GM23338 (cell line): ENCODE results near the gene ADGRL1. TPM values are rescaled to one million over a fixed set of nuclear protein-coding genes. Genes with fewer than 3 reads are reported as not detected.

ENCODE experiments used
- ATAC-seq: fragments of 200-7000 bp; cut with Tn5 transposase; 3 replicates; pipeline ENCODE4 v1.9.1; 2020
- DNase-seq: peaks from one replicate; pipeline ENCODE4 v3.0.0-alpha.2; 2015; ENCODE audit warnings: low spot score
- H2AFZ ChIP-seq: fragments of 200-600 bp; sonication (generic); 2 replicates; pipeline ENCODE4 v1.8.0; 2016; ENCODE audit warnings: antibody characterized with exemption, mild to moderate bottlenecking, moderate library complexity
- H3F3A ChIP-seq: fragments of 200-600 bp; sonication (generic); replicated peaks from 2 replicates; pipeline ENCODE4 v1.8.0; 2017; ENCODE audit warnings: antibody characterized with exemption, mixed run types, low read depth
- H3K27ac ChIP-seq: fragments of 200-600 bp; sonication (generic); 2 replicates; pipeline ENCODE4 v1.6.1; 2016; ENCODE audit warnings: low read depth
- H3K27me3 ChIP-seq: fragments of 200-600 bp; sonication (generic); 2 replicates; pipeline ENCODE4 v1.8.0; 2016; ENCODE audit warnings: mild to moderate bottlenecking, mixed run types, moderate library complexity; ENCODE audit not compliant: insufficient read depth
- H3K36me3 ChIP-seq: fragments of 200-600 bp; sonication (generic); 2 replicates; pipeline ENCODE4 v1.8.0; 2016; ENCODE audit warnings: mild to moderate bottlenecking; ENCODE audit not compliant: insufficient read depth
- H3K4me1 ChIP-seq: fragments of 200-600 bp; sonication (generic); 2 replicates; pipeline ENCODE4 v1.8.0; 2016; ENCODE audit warnings: mild to moderate bottlenecking, moderate library complexity; ENCODE audit not compliant: insufficient read depth
- H3K4me2 ChIP-seq: fragments of 200-600 bp; sonication (generic); 2 replicates; pipeline ENCODE4 v1.7.1; 2017; ENCODE audit warnings: mixed run types
- H3K4me3 ChIP-seq: fragments of 200-600 bp; sonication (generic); 2 replicates; pipeline ENCODE4 v1.6.1; 2016; ENCODE audit warnings: mixed run types
- H3K79me2 ChIP-seq: fragments of 200-600 bp; sonication (generic); replicated peaks from 2 replicates; pipeline ENCODE4 v1.8.0; 2017; ENCODE audit warnings: mild to moderate bottlenecking; ENCODE audit not compliant: insufficient read depth
- H3K9me2 ChIP-seq: fragments of 200-600 bp; sonication (generic); 2 replicates; pipeline ENCODE4 v1.8.0; 2017; ENCODE audit not compliant: insufficient read depth
- H4K20me1 ChIP-seq: fragments of 200-600 bp; sonication (generic); replicated peaks from 2 replicates; pipeline ENCODE4 v1.8.0; 2017; ENCODE audit warnings: mild to moderate bottlenecking; ENCODE audit not compliant: insufficient read depth
- H3K27ac Mint-ChIP-seq: 2 replicates; pipeline ENCODE4 v1.8.0; 2020; ENCODE audit warnings: inconsistent platforms, mild to moderate bottlenecking, moderate library complexity, mixed read lengths
- H3K27me3 Mint-ChIP-seq: 3 replicates; pipeline ENCODE4 v1.8.0; 2022; ENCODE audit warnings: low read depth, mild to moderate bottlenecking, moderate library complexity, mixed read lengths, inconsistent platforms; ENCODE audit not compliant: insufficient read depth, poor library complexity
- H3K36me3 Mint-ChIP-seq: 3 replicates; pipeline ENCODE4 v1.8.0; 2021; ENCODE audit warnings: low read depth, mild to moderate bottlenecking, inconsistent platforms, moderate library complexity, mixed read lengths
- H3K4me1 Mint-ChIP-seq: 3 replicates; pipeline ENCODE4 v1.8.0; 2020; ENCODE audit warnings: mild to moderate bottlenecking, inconsistent platforms, mixed read lengths
- H3K4me3 Mint-ChIP-seq: 3 replicates; pipeline ENCODE4 v1.8.0; 2021; ENCODE audit warnings: moderate library complexity, mild to moderate bottlenecking, inconsistent platforms, mixed read lengths
- H3K9me3 Mint-ChIP-seq: 3 replicates; pipeline ENCODE4 v1.8.0; 2020; ENCODE audit warnings: moderate library complexity, mild to moderate bottlenecking, inconsistent platforms, mixed read lengths
- CREB1 ChIP-seq: fragments of 250-450 bp; sonication (Bioruptor Pico); IDR thresholded peaks from 2 replicates; pipeline ENCODE4 v1.5.0; 2020; ENCODE audit warnings: low read depth, mild to moderate bottlenecking, moderate library complexity
- EZH2phosphoT487 ChIP-seq: fragments of 200-600 bp; sonication (generic); IDR thresholded peaks from one replicate; pipeline ENCODE4 v1.8.1; 2018; ENCODE audit warnings: antibody characterized with exemption; ENCODE audit not compliant: unreplicated experiment
- POLR2AphosphoS5 ChIP-seq: IDR thresholded peaks from 2 replicates; pipeline ENCODE4 v1.6.1; 2016; ENCODE audit warnings: antibody characterized with exemption, low read depth
- STAT1 ChIP-seq: IDR thresholded peaks from one replicate; pipeline ENCODE4 v1.6.1; 2016; ENCODE audit warnings: antibody characterized with exemption; ENCODE audit not compliant: unreplicated experiment
- ZNF331 ChIP-seq: fragments of 250-450 bp; sonication (Bioruptor Pico); IDR thresholded peaks from 2 replicates; pipeline ENCODE4 v1.5.0; 2020; ENCODE audit warnings: low read depth, mild to moderate bottlenecking, moderate library complexity
- polyA plus RNA-seq: library from polyadenylated mRNA; unstranded; fragments of >200 nt; fragmentation: Nextera tagmentation; extraction: Ambion mirVana; gene quantifications from 2 replicates; pipeline ENCODE4 v1.2.1, GENCODE V29; 2016
- total RNA-seq: library from RNA; depleted of rRNA; stranded (reverse); fragments of >200 nt; shearing (Covaris generic); gene quantifications from 2 replicates; pipeline ENCODE4 v1.2.3, GENCODE V29; 2014
- TF ChIP-seq, protein P1 (sequence below), 2 experiments: fragments of 200-600 bp in 1 of 2; sonication (generic) in 1 of 2; conservative IDR thresholded peaks; 2 replicates each; pipeline versions ENCODE4 v1.5.1 to v1.6.1; 2016 to 2017; ENCODE audit warnings: antibody characterized with exemption in 2 of 2, low read depth in 2 of 2, mild to moderate bottlenecking in 2 of 2, moderate library complexity in 1 of 2
- TF ChIP-seq, protein P2 (sequence below): fragments of 250-450 bp; sonication (Bioruptor Pico); IDR thresholded peaks from 2 replicates; pipeline ENCODE4 v1.5.0; 2020; ENCODE audit warnings: mild to moderate bottlenecking, moderate library complexity

Gene ADGRL1
- total and polyA plus RNA-seq, 2 experiments from 2014 or later: 20.6 to 100 TPM

DNA sequence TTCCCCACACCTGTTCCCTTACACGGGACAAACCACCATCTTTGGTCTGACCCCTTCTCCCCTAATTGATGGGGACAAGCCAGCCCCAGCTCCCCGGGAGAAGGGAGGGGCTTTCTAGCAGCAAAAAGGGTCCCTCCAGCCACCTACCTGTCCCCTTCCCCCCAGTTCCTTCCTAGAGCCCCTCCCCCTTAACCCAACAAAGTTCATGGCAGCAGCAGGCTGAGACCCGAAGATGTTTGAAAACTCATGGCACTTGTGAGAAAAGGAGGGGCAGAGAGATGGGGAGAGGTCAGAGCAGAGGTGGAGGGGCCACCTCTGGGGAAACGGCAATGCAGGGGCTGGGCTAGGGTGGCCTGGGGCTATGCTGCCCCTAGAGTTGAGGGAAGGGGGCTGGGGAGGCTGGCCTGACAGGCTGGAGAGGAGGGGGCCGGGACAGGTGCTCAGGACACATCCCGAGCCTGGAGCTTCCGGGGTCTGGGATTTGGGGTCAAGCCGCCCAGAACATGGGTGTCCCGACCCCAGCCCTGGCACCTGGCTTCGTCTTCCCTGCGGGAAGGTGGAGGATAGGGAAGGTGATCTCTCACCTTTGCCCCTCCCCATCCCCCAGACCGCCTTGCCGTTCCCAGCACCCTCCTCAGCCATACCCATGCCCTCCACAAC lies 57.1 kb downstream of the ADGRL1 start:
- DNase-seq (peak; percentile 37), ATAC-seq (peak; percentile 38)
- peaks cover 16% of the 10 kb centered on the region; the same call in 1 of the 2 replicates for H3F3A ChIP-seq
- H3K27ac ChIP-seq: peak overlapping the region; percentile 86; the same call in 1 of the 2 replicates
- no peaks in the 10 kb centered on the region for H3K79me2 ChIP-seq
- peak overlapping the region; percentile 4; the same call in 1 of the 3 replicates for H3K4me3 Mint-ChIP-seq
- peaks cover 3% of the 10 kb centered on the region; the same call in 1 of the 3 replicates for H3K9me3 Mint-ChIP-seq
- no peak for TF ChIP-seq STAT1
- 0 out of 2 replicates have a peak, but pooled peaks have one; percentile 18 for TF ChIP-seq POLR2AphosphoS5
- TF ChIP-seq, protein P1, sequence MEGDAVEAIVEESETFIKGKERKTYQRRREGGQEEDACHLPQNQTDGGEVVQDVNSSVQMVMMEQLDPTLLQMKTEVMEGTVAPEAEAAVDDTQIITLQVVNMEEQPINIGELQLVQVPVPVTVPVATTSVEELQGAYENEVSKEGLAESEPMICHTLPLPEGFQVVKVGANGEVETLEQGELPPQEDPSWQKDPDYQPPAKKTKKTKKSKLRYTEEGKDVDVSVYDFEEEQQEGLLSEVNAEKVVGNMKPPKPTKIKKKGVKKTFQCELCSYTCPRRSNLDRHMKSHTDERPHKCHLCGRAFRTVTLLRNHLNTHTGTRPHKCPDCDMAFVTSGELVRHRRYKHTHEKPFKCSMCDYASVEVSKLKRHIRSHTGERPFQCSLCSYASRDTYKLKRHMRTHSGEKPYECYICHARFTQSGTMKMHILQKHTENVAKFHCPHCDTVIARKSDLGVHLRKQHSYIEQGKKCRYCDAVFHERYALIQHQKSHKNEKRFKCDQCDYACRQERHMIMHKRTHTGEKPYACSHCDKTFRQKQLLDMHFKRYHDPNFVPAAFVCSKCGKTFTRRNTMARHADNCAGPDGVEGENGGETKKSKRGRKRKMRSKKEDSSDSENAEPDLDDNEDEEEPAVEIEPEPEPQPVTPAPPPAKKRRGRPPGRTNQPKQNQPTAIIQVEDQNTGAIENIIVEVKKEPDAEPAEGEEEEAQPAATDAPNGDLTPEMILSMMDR (conservative IDR thresholded peaks at IDR 0.05; ENCODE audit: low read depth in 2 of 2): 0 out of 4 replicates have a peak, but pooled peaks of 1 of the 2 experiments have one; percentile 3
- H3K27ac Mint-ChIP-seq: peak overlapping the region; percentile 70
- H3K27me3 ChIP-seq: no peaks in the 10 kb centered on the region
- H3K4me1 ChIP-seq: peaks cover 26% of the 10 kb centered on the region; the same call in 1 of the 2 replicates
- peaks cover 35% of the 10 kb centered on the region for H3K4me1 Mint-ChIP-seq
- no peak overlapping the region for H2AFZ ChIP-seq
- H3K36me3 Mint-ChIP-seq: peaks cover 18% of the 10 kb centered on the region
- peaks cover under 1% of the 10 kb centered on the region; the same call in 1 of the 2 replicates for H3K36me3 ChIP-seq
- peaks cover 9% of the 10 kb centered on the region; the same call in 1 of the 2 replicates for H4K20me1 ChIP-seq
- H3K4me3 ChIP-seq: no peak overlapping the region
- peak overlapping the region; percentile 57 for H3K4me2 ChIP-seq
- no peaks in the 10 kb centered on the region for H3K9me2 ChIP-seq
- peaks cover 21% of the 10 kb centered on the region for H3K27me3 Mint-ChIP-seq

DNA sequence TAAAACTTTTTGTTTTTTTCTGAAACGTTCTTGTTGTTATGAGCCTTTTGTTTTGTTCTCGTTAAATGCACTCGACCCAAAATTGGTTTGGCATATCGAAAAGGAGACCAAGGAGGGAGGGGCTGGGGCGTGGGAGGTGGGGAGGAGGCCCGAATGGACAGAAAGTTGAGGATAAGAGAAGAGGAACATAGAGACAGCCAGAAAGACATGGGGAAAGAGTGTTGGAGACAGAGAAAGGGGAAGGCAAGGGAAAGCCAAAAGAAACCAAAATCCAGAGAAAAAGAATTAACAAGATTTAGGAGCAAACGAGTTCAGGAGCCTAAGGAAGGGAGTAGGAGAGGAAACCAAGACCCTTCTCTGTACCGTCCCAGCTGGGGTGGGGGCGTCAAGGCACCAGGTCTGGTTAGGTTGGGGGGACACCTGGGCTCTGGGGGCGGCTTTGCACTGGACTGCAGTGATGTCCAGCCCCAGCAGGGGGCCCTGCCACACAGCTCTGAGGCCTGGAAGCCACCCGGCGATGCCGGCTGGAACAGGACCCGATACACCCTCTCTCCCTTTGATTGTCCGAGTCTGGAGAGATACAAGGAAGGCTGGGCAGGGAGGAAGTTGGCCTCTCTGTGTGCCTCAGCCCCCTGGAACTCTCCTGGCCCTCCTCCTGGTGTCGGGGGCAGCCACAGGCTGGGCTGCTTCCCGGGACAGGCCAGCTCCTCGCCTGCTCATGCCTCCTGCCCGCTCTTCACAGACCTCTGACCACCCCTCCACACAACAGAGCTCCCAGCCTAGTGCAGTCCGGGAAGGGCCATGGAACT lies 58.0 kb downstream of the ADGRL1 start:
- Mint-ChIP-seq H3K9me3 (peaks cover 3% of the 10 kb centered on the region; the same call in 1 of the 3 replicates), H3K27ac (no peak overlapping the region; the same call in 1 of the 2 replicates), H3K4me1 (peaks cover 35% of the 10 kb centered on the region), H3K27me3 (peaks cover 21% of the 10 kb centered on the region), H3K4me3 (no peak overlapping the region), H3K36me3 (peaks cover 15% of the 10 kb centered on the region)
- no peak for TF ChIP-seq POLR2AphosphoS5
- TF ChIP-seq, protein P2, sequence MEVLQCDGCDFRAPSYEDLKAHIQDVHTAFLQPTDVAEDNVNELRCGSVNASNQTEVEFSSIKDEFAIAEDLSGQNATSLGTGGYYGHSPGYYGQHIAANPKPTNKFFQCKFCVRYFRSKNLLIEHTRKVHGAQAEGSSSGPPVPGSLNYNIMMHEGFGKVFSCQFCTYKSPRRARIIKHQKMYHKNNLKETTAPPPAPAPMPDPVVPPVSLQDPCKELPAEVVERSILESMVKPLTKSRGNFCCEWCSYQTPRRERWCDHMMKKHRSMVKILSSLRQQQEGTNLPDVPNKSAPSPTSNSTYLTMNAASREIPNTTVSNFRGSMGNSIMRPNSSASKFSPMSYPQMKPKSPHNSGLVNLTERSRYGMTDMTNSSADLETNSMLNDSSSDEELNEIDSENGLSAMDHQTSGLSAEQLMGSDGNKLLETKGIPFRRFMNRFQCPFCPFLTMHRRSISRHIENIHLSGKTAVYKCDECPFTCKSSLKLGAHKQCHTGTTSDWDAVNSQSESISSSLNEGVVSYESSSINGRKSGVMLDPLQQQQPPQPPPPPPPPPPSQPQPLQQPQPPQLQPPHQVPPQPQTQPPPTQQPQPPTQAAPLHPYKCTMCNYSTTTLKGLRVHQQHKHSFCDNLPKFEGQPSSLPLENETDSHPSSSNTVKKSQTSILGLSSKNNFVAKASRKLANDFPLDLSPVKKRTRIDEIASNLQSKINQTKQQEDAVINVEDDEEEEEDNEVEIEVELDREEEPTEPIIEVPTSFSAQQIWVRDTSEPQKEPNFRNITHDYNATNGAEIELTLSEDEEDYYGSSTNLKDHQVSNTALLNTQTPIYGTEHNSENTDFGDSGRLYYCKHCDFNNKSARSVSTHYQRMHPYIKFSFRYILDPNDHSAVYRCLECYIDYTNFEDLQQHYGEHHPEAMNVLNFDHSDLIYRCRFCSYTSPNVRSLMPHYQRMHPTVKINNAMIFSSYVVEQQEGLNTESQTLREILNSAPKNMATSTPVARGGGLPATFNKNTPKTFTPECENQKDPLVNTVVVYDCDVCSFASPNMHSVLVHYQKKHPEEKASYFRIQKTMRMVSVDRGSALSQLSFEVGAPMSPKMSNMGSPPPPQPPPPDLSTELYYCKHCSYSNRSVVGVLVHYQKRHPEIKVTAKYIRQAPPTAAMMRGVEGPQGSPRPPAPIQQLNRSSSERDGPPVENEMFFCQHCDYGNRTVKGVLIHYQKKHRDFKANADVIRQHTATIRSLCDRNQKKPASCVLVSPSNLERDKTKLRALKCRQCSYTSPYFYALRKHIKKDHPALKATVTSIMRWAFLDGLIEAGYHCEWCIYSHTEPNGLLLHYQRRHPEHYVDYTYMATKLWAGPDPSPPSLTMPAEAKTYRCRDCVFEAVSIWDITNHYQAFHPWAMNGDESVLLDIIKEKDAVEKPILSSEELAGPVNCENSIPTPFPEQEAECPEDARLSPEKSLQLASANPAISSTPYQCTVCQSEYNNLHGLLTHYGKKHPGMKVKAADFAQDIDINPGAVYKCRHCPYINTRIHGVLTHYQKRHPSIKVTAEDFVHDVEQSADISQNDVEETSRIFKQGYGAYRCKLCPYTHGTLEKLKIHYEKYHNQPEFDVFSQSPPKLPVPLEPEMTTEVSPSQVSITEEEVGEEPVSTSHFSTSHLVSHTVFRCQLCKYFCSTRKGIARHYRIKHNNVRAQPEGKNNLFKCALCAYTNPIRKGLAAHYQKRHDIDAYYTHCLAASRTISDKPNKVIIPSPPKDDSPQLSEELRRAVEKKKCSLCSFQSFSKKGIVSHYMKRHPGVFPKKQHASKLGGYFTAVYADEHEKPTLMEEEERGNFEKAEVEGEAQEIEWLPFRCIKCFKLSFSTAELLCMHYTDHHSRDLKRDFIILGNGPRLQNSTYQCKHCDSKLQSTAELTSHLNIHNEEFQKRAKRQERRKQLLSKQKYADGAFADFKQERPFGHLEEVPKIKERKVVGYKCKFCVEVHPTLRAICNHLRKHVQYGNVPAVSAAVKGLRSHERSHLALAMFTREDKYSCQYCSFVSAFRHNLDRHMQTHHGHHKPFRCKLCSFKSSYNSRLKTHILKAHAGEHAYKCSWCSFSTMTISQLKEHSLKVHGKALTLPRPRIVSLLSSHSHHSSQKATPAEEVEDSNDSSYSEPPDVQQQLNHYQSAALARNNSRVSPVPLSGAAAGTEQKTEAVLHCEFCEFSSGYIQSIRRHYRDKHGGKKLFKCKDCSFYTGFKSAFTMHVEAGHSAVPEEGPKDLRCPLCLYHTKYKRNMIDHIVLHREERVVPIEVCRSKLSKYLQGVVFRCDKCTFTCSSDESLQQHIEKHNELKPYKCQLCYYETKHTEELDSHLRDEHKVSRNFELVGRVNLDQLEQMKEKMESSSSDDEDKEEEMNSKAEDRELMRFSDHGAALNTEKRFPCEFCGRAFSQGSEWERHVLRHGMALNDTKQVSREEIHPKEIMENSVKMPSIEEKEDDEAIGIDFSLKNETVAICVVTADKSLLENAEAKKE (CRISPR knock-in tag): no peak
- TF ChIP-seq, protein P1 (conservative IDR thresholded peaks at IDR 0.05; ENCODE audit: low read depth in 2 of 2): peak; percentile 55 to 60
- no peak for TF ChIP-seq EZH2phosphoT487
- TF ChIP-seq ZNF331 (CRISPR knock-in tag): no peak
- TF ChIP-seq CREB1 (CRISPR knock-in tag): no peak
- TF ChIP-seq STAT1: no peak
- DNase-seq (peak; percentile 75), ATAC-seq (peak; percentile 44)
- Histone ChIP-seq H3F3A (peaks cover 16% of the 10 kb centered on the region; the same call in 1 of the 2 replicates), H3K4me3 (no peak overlapping the region), H3K9me2 (no peaks in the 10 kb centered on the region), H3K27me3 (no peaks in the 10 kb centered on the region), H3K27ac (0 out of 2 replicates have a peak overlapping the region, but pooled peaks have one; percentile 50), H3K4me2 (peak overlapping the region; percentile 43; the same call in 1 of the 2 replicates), H3K79me2 (no peaks in the 10 kb centered on the region), H3K36me3 (no peaks in the 10 kb centered on the region; the same call in 1 of the 2 replicates), H4K20me1 (peaks cover 11% of the 10 kb centered on the region; the same call in 1 of the 2 replicates), H3K4me1 (peaks cover 26% of the 10 kb centered on the region; the same call in 1 of the 2 replicates), H2AFZ (no peak overlapping the region)
